ENCODE measurements around the gene KCNQ2. TPM values are rescaled to one million over a fixed set of nuclear protein-coding genes. Genes with fewer than 3 reads are reported as not detected.
A peak's percentile ranks its signal among the peaks of the same experiment; 100 is the strongest.

The KCNQ2 gene
- total and polyA plus RNA-seq, 2 experiments from 2014 or later = 68.5 to 92.4 TPM

DNA sequence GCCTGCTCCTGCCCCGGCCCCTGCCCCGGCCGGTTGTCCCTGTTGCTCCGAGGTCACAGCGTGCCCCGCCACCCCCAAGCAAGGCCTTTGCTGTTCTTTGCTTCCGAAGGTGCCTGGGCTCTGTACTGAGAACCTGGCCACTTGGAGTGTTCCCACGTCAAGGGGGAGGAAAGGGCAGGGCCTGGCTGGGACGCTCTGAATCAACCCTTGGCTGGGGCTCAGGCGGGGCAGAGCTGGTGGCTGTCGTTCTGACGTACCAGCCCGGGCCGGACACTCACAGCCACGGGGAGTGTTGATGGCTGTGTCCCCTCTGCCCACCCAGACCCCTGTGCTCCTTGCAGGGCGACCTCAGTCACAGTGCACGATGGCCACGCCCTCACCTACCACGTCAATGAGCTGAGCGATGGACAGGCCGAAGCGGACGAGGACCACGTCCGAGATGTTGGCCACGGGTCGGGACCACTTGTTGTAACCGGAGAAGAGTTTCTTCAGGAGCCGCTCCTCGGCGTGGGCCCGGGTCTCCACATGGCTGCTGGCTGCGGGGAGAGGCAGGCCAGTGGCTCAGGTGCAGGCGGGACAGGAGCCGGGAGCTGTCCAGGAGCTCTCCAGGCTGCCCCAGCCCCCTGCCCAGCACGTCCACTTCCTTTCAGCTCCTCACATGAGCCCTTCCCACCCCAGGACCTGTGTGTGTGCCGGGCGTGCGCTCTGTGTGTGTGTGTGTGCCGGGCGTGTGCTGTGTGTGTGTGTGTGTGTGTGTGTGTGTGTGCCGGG is 113.1 kb downstream of the KCNQ2 start:
- H3K27ac Mint-ChIP-seq = no peak overlapping the region
- Histone ChIP-seq H3K9me2 (ENCODE audit: insufficient read depth) (no peaks in the 10 kb centered on the region), H3K27ac (ENCODE audit: low read depth) (no peak overlapping the region), H3K4me2 (no peak overlapping the region), H3F3A (replicated peaks; ENCODE audit: low read depth) (no peaks in the 10 kb centered on the region), H3K4me3 (no peak overlapping the region), H3K79me2 (replicated peaks; ENCODE audit: insufficient read depth) (no peaks in the 10 kb centered on the region), H3K27me3 (ENCODE audit: insufficient read depth) (peaks cover 18% of the 10 kb centered on the region), H3K36me3 (ENCODE audit: insufficient read depth) (no peaks in the 10 kb centered on the region), H2AFZ (no peak overlapping the region), H4K20me1 (replicated peaks; ENCODE audit: insufficient read depth) (no peaks in the 10 kb centered on the region), H3K4me1 (ENCODE audit: insufficient read depth) (no peaks in the 10 kb centered on the region)
- H3K9me3 Mint-ChIP-seq = peaks cover 2% of the 10 kb centered on the region; the same call in 1 of the 3 replicates
- no peak overlapping the region for H3K4me3 Mint-ChIP-seq
- no peak for TF ChIP-seq JUNB (IDR thresholded peaks at IDR 0.05; ENCODE audit: unreplicated experiment)
- TF ChIP-seq, protein P1, sequence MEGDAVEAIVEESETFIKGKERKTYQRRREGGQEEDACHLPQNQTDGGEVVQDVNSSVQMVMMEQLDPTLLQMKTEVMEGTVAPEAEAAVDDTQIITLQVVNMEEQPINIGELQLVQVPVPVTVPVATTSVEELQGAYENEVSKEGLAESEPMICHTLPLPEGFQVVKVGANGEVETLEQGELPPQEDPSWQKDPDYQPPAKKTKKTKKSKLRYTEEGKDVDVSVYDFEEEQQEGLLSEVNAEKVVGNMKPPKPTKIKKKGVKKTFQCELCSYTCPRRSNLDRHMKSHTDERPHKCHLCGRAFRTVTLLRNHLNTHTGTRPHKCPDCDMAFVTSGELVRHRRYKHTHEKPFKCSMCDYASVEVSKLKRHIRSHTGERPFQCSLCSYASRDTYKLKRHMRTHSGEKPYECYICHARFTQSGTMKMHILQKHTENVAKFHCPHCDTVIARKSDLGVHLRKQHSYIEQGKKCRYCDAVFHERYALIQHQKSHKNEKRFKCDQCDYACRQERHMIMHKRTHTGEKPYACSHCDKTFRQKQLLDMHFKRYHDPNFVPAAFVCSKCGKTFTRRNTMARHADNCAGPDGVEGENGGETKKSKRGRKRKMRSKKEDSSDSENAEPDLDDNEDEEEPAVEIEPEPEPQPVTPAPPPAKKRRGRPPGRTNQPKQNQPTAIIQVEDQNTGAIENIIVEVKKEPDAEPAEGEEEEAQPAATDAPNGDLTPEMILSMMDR (conservative IDR thresholded peaks at IDR 0.05; ENCODE audit: low read depth in 2 of 2) = no peak
- TF ChIP-seq STAT1 (IDR thresholded peaks at IDR 0.05; ENCODE audit: unreplicated experiment) = no peak
- TF ChIP-seq EZH2phosphoT487 (IDR thresholded peaks at IDR 0.05; ENCODE audit: unreplicated experiment) = no peak
- TF ChIP-seq, protein P2, sequence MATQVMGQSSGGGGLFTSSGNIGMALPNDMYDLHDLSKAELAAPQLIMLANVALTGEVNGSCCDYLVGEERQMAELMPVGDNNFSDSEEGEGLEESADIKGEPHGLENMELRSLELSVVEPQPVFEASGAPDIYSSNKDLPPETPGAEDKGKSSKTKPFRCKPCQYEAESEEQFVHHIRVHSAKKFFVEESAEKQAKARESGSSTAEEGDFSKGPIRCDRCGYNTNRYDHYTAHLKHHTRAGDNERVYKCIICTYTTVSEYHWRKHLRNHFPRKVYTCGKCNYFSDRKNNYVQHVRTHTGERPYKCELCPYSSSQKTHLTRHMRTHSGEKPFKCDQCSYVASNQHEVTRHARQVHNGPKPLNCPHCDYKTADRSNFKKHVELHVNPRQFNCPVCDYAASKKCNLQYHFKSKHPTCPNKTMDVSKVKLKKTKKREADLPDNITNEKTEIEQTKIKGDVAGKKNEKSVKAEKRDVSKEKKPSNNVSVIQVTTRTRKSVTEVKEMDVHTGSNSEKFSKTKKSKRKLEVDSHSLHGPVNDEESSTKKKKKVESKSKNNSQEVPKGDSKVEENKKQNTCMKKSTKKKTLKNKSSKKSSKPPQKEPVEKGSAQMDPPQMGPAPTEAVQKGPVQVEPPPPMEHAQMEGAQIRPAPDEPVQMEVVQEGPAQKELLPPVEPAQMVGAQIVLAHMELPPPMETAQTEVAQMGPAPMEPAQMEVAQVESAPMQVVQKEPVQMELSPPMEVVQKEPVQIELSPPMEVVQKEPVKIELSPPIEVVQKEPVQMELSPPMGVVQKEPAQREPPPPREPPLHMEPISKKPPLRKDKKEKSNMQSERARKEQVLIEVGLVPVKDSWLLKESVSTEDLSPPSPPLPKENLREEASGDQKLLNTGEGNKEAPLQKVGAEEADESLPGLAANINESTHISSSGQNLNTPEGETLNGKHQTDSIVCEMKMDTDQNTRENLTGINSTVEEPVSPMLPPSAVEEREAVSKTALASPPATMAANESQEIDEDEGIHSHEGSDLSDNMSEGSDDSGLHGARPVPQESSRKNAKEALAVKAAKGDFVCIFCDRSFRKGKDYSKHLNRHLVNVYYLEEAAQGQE (IDR thresholded peaks at IDR 0.05; ENCODE audit: unreplicated experiment) = peak; percentile 46
- TF ChIP-seq, protein P3, sequence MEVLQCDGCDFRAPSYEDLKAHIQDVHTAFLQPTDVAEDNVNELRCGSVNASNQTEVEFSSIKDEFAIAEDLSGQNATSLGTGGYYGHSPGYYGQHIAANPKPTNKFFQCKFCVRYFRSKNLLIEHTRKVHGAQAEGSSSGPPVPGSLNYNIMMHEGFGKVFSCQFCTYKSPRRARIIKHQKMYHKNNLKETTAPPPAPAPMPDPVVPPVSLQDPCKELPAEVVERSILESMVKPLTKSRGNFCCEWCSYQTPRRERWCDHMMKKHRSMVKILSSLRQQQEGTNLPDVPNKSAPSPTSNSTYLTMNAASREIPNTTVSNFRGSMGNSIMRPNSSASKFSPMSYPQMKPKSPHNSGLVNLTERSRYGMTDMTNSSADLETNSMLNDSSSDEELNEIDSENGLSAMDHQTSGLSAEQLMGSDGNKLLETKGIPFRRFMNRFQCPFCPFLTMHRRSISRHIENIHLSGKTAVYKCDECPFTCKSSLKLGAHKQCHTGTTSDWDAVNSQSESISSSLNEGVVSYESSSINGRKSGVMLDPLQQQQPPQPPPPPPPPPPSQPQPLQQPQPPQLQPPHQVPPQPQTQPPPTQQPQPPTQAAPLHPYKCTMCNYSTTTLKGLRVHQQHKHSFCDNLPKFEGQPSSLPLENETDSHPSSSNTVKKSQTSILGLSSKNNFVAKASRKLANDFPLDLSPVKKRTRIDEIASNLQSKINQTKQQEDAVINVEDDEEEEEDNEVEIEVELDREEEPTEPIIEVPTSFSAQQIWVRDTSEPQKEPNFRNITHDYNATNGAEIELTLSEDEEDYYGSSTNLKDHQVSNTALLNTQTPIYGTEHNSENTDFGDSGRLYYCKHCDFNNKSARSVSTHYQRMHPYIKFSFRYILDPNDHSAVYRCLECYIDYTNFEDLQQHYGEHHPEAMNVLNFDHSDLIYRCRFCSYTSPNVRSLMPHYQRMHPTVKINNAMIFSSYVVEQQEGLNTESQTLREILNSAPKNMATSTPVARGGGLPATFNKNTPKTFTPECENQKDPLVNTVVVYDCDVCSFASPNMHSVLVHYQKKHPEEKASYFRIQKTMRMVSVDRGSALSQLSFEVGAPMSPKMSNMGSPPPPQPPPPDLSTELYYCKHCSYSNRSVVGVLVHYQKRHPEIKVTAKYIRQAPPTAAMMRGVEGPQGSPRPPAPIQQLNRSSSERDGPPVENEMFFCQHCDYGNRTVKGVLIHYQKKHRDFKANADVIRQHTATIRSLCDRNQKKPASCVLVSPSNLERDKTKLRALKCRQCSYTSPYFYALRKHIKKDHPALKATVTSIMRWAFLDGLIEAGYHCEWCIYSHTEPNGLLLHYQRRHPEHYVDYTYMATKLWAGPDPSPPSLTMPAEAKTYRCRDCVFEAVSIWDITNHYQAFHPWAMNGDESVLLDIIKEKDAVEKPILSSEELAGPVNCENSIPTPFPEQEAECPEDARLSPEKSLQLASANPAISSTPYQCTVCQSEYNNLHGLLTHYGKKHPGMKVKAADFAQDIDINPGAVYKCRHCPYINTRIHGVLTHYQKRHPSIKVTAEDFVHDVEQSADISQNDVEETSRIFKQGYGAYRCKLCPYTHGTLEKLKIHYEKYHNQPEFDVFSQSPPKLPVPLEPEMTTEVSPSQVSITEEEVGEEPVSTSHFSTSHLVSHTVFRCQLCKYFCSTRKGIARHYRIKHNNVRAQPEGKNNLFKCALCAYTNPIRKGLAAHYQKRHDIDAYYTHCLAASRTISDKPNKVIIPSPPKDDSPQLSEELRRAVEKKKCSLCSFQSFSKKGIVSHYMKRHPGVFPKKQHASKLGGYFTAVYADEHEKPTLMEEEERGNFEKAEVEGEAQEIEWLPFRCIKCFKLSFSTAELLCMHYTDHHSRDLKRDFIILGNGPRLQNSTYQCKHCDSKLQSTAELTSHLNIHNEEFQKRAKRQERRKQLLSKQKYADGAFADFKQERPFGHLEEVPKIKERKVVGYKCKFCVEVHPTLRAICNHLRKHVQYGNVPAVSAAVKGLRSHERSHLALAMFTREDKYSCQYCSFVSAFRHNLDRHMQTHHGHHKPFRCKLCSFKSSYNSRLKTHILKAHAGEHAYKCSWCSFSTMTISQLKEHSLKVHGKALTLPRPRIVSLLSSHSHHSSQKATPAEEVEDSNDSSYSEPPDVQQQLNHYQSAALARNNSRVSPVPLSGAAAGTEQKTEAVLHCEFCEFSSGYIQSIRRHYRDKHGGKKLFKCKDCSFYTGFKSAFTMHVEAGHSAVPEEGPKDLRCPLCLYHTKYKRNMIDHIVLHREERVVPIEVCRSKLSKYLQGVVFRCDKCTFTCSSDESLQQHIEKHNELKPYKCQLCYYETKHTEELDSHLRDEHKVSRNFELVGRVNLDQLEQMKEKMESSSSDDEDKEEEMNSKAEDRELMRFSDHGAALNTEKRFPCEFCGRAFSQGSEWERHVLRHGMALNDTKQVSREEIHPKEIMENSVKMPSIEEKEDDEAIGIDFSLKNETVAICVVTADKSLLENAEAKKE (CRISPR knock-in tag; IDR thresholded peaks at IDR 0.05) = no peak
- TF ChIP-seq, protein P4, sequence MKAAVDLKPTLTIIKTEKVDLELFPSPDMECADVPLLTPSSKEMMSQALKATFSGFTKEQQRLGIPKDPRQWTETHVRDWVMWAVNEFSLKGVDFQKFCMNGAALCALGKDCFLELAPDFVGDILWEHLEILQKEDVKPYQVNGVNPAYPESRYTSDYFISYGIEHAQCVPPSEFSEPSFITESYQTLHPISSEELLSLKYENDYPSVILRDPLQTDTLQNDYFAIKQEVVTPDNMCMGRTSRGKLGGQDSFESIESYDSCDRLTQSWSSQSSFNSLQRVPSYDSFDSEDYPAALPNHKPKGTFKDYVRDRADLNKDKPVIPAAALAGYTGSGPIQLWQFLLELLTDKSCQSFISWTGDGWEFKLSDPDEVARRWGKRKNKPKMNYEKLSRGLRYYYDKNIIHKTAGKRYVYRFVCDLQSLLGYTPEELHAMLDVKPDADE (IDR thresholded peaks at IDR 0.05) = no peak
- peaks cover 21% of the 10 kb centered on the region for H3K27me3 Mint-ChIP-seq (ENCODE audit: insufficient read depth, low read depth, poor library complexity)
- H3K36me3 Mint-ChIP-seq (ENCODE audit: low read depth) = no peaks in the 10 kb centered on the region; the same call in 2 of the 3 replicates
- H3K4me1 Mint-ChIP-seq = peaks cover 10% of the 10 kb centered on the region
- ATAC-seq (no peak), DNase-seq (ENCODE audit: low spot score) (no peak)

Measured in GM23338 (cell line).